ENCODE data around the gene MRPS23.

Gene MRPS23

DNA sequence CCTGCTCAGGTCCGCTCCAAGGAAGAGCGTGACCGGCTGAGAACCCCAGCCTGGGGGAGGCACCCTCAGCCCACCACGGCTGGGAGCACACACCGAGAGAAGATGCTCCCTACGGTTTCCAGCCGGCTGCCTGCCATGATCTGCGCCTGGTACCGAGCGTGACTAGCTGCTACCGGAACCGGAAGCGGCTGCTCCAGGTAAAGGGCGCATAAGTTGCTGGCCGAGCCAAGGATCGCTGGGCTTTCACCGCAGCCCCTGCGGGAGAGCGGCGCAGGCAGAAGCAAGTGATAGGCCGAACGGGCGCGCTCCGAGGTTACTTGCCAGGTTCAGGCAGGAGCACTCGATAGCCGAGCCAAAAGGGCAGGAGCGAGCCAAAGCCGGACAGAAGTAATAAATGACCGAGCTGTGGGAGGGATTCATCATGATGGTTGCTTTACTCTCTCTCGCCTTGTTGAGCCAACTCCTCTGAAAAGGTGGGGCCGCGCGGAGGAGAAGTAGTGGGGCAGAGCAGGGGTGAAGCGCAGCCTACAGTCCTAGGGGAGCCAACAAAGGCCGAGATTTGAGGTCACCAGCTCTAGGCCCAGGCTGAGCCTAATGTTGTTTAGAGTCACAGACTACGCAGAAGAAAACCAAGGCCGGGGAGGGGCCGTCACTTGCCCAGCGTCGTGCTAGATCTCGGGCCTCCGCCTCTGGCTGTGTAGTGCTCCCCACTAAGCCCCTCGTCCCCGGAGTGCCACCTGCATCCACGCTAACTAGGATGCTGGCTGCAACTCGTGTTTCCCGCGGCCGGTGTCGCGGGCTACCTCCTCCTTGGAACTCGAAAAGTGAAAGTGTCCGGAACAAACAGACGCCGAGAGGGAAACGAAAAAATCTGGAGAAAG lies at the start of gene MRPS23:
Gene MRPS23 (minus strand): TSS at position 171 of the 881 bp plus-strand sequence. CDS start 34 bp downstream, at position 137.
- H3K36me3 ChIP-seq (ENCODE audit: insufficient read depth) = no peaks in the 10 kb centered on the region
- peak within 1 kb of the TSS; percentile 69 for H3K27ac ChIP-seq
- H3K4me3 ChIP-seq (IDR thresholded peaks at IDR 0.05; ENCODE audit: insufficient read depth, low read depth, low read length) = peak within 1 kb of the TSS; percentile 40
- TF ChIP-seq, protein P1, sequence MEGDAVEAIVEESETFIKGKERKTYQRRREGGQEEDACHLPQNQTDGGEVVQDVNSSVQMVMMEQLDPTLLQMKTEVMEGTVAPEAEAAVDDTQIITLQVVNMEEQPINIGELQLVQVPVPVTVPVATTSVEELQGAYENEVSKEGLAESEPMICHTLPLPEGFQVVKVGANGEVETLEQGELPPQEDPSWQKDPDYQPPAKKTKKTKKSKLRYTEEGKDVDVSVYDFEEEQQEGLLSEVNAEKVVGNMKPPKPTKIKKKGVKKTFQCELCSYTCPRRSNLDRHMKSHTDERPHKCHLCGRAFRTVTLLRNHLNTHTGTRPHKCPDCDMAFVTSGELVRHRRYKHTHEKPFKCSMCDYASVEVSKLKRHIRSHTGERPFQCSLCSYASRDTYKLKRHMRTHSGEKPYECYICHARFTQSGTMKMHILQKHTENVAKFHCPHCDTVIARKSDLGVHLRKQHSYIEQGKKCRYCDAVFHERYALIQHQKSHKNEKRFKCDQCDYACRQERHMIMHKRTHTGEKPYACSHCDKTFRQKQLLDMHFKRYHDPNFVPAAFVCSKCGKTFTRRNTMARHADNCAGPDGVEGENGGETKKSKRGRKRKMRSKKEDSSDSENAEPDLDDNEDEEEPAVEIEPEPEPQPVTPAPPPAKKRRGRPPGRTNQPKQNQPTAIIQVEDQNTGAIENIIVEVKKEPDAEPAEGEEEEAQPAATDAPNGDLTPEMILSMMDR (conservative IDR thresholded peaks at IDR 0.05; ENCODE audit: low read depth, low read length) = no peak
- peaks cover 24% of the 10 kb centered on the region for H3K79me2 ChIP-seq (ENCODE audit: insufficient read depth, low read depth)
- peak within 1 kb of the TSS; percentile 83 for H3K4me2 ChIP-seq
- no peaks in the 10 kb centered on the region for H4K20me1 ChIP-seq (ENCODE audit: insufficient read depth)
- no peaks in the 10 kb centered on the region for H3K27me3 ChIP-seq (ENCODE audit: insufficient read depth, low read depth)
- H3K9ac ChIP-seq = peak within 1 kb of the TSS; percentile 61; the same call in 1 of the 2 replicates
- peak within 1 kb of the TSS; percentile 70 for H2AFZ ChIP-seq (ENCODE audit: low read depth)
- H3K4me1 ChIP-seq (ENCODE audit: low read depth, poor library complexity, severe bottlenecking) = peaks cover 20% of the 10 kb centered on the region

GRCh38 chr17:57899391-57899790 lies 49.5 kb upstream of the MRPS23 start:
- Histone ChIP-seq H3K27me3 (ENCODE audit: insufficient read depth, low read depth) (no peaks in the 10 kb centered on the region), H2AFZ (ENCODE audit: low read depth) (peak overlapping the region; percentile 85), H3K9ac (no peak overlapping the region), H4K20me1 (ENCODE audit: insufficient read depth) (no peaks in the 10 kb centered on the region), H3K4me1 (ENCODE audit: low read depth, poor library complexity, severe bottlenecking) (peaks cover 54% of the 10 kb centered on the region), H3K79me2 (ENCODE audit: insufficient read depth, low read depth) (no peaks in the 10 kb centered on the region), H3K4me2 (peak overlapping the region; percentile 21; the same call in 1 of the 2 replicates), H3K4me3 (IDR thresholded peaks at IDR 0.05; ENCODE audit: insufficient read depth, low read depth, low read length) (no peak overlapping the region), H3K27ac (no peak overlapping the region), H3K36me3 (ENCODE audit: insufficient read depth) (no peaks in the 10 kb centered on the region)
- TF ChIP-seq, protein P1 (conservative IDR thresholded peaks at IDR 0.05; ENCODE audit: low read depth, low read length) = no peak

GRCh38 chr17:57898487-57899311 lies 48.9 kb upstream of the MRPS23 start:
- TF ChIP-seq, protein P1 (conservative IDR thresholded peaks at IDR 0.05; ENCODE audit: low read depth, low read length) = no peak
- no peak overlapping the region for H3K9ac ChIP-seq
- H3K36me3 ChIP-seq (ENCODE audit: insufficient read depth) = no peaks in the 10 kb centered on the region
- H3K79me2 ChIP-seq (ENCODE audit: insufficient read depth, low read depth) = no peaks in the 10 kb centered on the region
- no peaks in the 10 kb centered on the region for H3K27me3 ChIP-seq (ENCODE audit: insufficient read depth, low read depth)
- no peak overlapping the region for H3K4me2 ChIP-seq
- peaks cover 47% of the 10 kb centered on the region for H3K4me1 ChIP-seq (ENCODE audit: low read depth, poor library complexity, severe bottlenecking)
- H4K20me1 ChIP-seq (ENCODE audit: insufficient read depth) = no peaks in the 10 kb centered on the region
- H3K4me3 ChIP-seq (IDR thresholded peaks at IDR 0.05; ENCODE audit: insufficient read depth, low read depth, low read length) = no peak overlapping the region
- no peak overlapping the region; the same call in 1 of the 2 replicates for H2AFZ ChIP-seq (ENCODE audit: low read depth)
- H3K27ac ChIP-seq = no peak overlapping the region

- no peak overlapping the region for H2AFZ ChIP-seq (ENCODE audit: low read depth)
- TF ChIP-seq, protein P1 (conservative IDR thresholded peaks at IDR 0.05; ENCODE audit: low read depth, low read length) = no peak
- no peaks in the 10 kb centered on the region for H3K27me3 ChIP-seq (ENCODE audit: insufficient read depth, low read depth)
- H3K4me2 ChIP-seq = no peak overlapping the region
- no peak overlapping the region for H3K27ac ChIP-seq
- no peaks in the 10 kb centered on the region for H4K20me1 ChIP-seq (ENCODE audit: insufficient read depth)
- H3K4me1 ChIP-seq (ENCODE audit: low read depth, poor library complexity, severe bottlenecking) = peaks cover 28% of the 10 kb centered on the region
- no peaks in the 10 kb centered on the region for H3K79me2 ChIP-seq (ENCODE audit: insufficient read depth, low read depth)
- H3K4me3 ChIP-seq (IDR thresholded peaks at IDR 0.05; ENCODE audit: insufficient read depth, low read depth, low read length) = no peak overlapping the region
- no peak overlapping the region for H3K9ac ChIP-seq
- no peaks in the 10 kb centered on the region for H3K36me3 ChIP-seq (ENCODE audit: insufficient read depth)
These were observed 45.7 kb upstream of the MRPS23 start for GRCh38 chr17:57895382-57896060.
